Subcutaneous adipose tissue (tissue), 4 donors: ENCODE measurements around the gene ATXN7L3. TPM values are rescaled to one million over a fixed set of nuclear protein-coding genes. Genes with fewer than 3 reads are reported as not detected.

Source experiments
- CTCF ChIP-seq: fragments of 450-650 bp; IDR thresholded peaks from one replicate; pipeline ENCODE4 v1.5.1; 2016; ENCODE audit warnings: low read depth, mild to moderate bottlenecking, control low read depth, antibody characterized with exemption, moderate library complexity
- total RNA-seq, 4 donors: library from RNA; depleted of rRNA; stranded (reverse); fragments of >200 nt; gene quantifications; one replicate each; pipeline ENCODE4 v1.1.0, GENCODE V29; 2016

Gene ATXN7L3
- total RNA-seq, 4 donors from 2014 or later, result 11.7 to 31.6 (median 28.2) TPM

- no peak for TF ChIP-seq CTCF
Measured at GRCh38 chr17:44205962-44206824, 6.5 kb upstream of the ATXN7L3 start.

- no peak for TF ChIP-seq CTCF
Measured at GRCh38 chr17:44204441-44204882, 4.8 kb upstream of the ATXN7L3 start.

- TF ChIP-seq CTCF, result no peak
Measured at GRCh38 chr17:44203731-44204440, 4.2 kb upstream of the ATXN7L3 start.

- no peak for TF ChIP-seq CTCF
Measured at GRCh38 chr17:44202756-44203155, 3.1 kb upstream of the ATXN7L3 start.

GRCh38 chr17:44200478-44201155, 933 bp upstream of the ATXN7L3 start:
- no peak for TF ChIP-seq CTCF

GRCh38 chr17:44198721-44199552, 747 bp downstream of the ATXN7L3 start:
- no peak for TF ChIP-seq CTCF
